Chondrocyte (in vitro differentiated cells): ENCODE data around the gene ARHGAP22. TPM values are rescaled to one million over a fixed set of nuclear protein-coding genes. Genes with fewer than 3 reads are reported as not detected.

ENCODE experiments used
- DNase-seq: peaks from one replicate; pipeline ENCODE4 v3.0.0; 2021; ENCODE audit warnings: mixed read lengths, low spot score
- H3K27ac Mint-ChIP-seq: one replicate; pipeline ENCODE4 v1.8.0; 2021; ENCODE audit warnings: mild to moderate bottlenecking, moderate library complexity, mixed read lengths; ENCODE audit not compliant: unreplicated experiment
- H3K27me3 Mint-ChIP-seq: 2 replicates; pipeline ENCODE4 v1.8.0; 2021; ENCODE audit warnings: low read depth, mixed read lengths
- H3K36me3 Mint-ChIP-seq: 2 replicates; pipeline ENCODE4 v1.8.0; 2021; ENCODE audit warnings: low read depth, mixed read lengths
- H3K4me1 Mint-ChIP-seq: 2 replicates; pipeline ENCODE4 v1.8.0; 2021; ENCODE audit warnings: low read depth, mild to moderate bottlenecking, mixed read lengths
- H3K4me3 Mint-ChIP-seq: one replicate; pipeline ENCODE4 v1.8.0; 2021; ENCODE audit warnings: mild to moderate bottlenecking, moderate library complexity, mixed read lengths; ENCODE audit not compliant: unreplicated experiment
- H3K9me3 Mint-ChIP-seq: 2 replicates; pipeline ENCODE4 v1.8.0; 2021; ENCODE audit warnings: low read depth, mixed read lengths
- total RNA-seq: library from RNA; stranded (reverse); gene quantifications from 3 replicates; pipeline ENCODE4 v1.2.1, GENCODE V29; 2021
- TF ChIP-seq, protein P1 (sequence below): fragments of 200-600 bp; sonication (generic); IDR thresholded peaks from 2 replicates; pipeline ENCODE4 v1.5.0; 2021; ENCODE audit warnings: antibody characterized with exemption, mild to moderate bottlenecking, moderate library complexity

ARHGAP22 gene
- total RNA-seq, 1 donor from 2014 or later, result 8.8 TPM

GRCh38 chr10:48595539-48595932 lies 9.3 kb downstream of the ARHGAP22 start:
- Mint-ChIP-seq H3K9me3 (no peaks in the 10 kb centered on the region), H3K4me1 (peaks cover 7% of the 10 kb centered on the region), H3K27me3 (no peaks in the 10 kb centered on the region), H3K27ac (no peak overlapping the region), H3K4me3 (no peak overlapping the region), H3K36me3 (no peaks in the 10 kb centered on the region)
- DNase-seq, result no peak
- TF ChIP-seq, protein P1, sequence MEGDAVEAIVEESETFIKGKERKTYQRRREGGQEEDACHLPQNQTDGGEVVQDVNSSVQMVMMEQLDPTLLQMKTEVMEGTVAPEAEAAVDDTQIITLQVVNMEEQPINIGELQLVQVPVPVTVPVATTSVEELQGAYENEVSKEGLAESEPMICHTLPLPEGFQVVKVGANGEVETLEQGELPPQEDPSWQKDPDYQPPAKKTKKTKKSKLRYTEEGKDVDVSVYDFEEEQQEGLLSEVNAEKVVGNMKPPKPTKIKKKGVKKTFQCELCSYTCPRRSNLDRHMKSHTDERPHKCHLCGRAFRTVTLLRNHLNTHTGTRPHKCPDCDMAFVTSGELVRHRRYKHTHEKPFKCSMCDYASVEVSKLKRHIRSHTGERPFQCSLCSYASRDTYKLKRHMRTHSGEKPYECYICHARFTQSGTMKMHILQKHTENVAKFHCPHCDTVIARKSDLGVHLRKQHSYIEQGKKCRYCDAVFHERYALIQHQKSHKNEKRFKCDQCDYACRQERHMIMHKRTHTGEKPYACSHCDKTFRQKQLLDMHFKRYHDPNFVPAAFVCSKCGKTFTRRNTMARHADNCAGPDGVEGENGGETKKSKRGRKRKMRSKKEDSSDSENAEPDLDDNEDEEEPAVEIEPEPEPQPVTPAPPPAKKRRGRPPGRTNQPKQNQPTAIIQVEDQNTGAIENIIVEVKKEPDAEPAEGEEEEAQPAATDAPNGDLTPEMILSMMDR, result no peak

GRCh38 chr10:48594803-48595538 lies 9.9 kb downstream of the ARHGAP22 start:
- no peaks in the 10 kb centered on the region for H3K27me3 Mint-ChIP-seq
- DNase-seq, result no peak
- H3K27ac Mint-ChIP-seq, result no peak overlapping the region
- no peaks in the 10 kb centered on the region for H3K9me3 Mint-ChIP-seq
- H3K36me3 Mint-ChIP-seq, result no peaks in the 10 kb centered on the region
- H3K4me3 Mint-ChIP-seq, result no peak overlapping the region
- TF ChIP-seq, protein P1, result no peak
- H3K4me1 Mint-ChIP-seq, result peaks cover 8% of the 10 kb centered on the region

GRCh38 chr10:48594371-48594770 lies 10.5 kb downstream of the ARHGAP22 start:
- Mint-ChIP-seq H3K4me1 (peaks cover 13% of the 10 kb centered on the region), H3K36me3 (no peaks in the 10 kb centered on the region), H3K4me3 (no peak overlapping the region), H3K9me3 (no peaks in the 10 kb centered on the region), H3K27me3 (no peaks in the 10 kb centered on the region), H3K27ac (no peak overlapping the region)
- TF ChIP-seq, protein P1, result no peak
- DNase-seq, result no peak

DNA sequence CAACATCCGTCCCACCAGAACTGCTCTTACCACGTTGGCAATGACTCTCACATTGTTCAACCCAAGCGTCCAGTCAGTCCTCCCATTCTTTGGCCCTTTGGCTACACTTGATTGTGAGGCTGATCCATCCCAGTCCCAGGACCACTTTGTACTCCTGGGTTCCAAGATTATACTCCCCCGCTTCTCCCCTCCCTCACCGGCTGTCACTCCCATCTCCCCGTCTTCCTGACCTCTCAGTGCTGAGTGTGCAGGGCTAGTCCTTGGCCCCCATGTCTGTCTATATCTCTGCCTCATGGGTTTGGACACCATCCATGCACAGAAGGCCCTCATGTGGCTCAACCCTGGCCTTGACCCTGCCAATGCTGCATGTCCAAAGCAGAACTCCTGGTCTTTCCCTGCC lies 12.5 kb downstream of the ARHGAP22 start:
- DNase-seq, result no peak
- H3K9me3 Mint-ChIP-seq, result no peaks in the 10 kb centered on the region
- H3K27me3 Mint-ChIP-seq, result no peaks in the 10 kb centered on the region
- H3K36me3 Mint-ChIP-seq, result no peaks in the 10 kb centered on the region
- TF ChIP-seq, protein P1, result no peak
- no peak overlapping the region for H3K27ac Mint-ChIP-seq
- peaks cover 18% of the 10 kb centered on the region for H3K4me1 Mint-ChIP-seq
- H3K4me3 Mint-ChIP-seq, result no peak overlapping the region

GRCh38 chr10:48590945-48591344 lies 13.9 kb downstream of the ARHGAP22 start:
- no peak overlapping the region for H3K27ac Mint-ChIP-seq
- peaks cover 18% of the 10 kb centered on the region for H3K4me1 Mint-ChIP-seq
- no peaks in the 10 kb centered on the region for H3K27me3 Mint-ChIP-seq
- no peak for DNase-seq
- peaks cover under 1% of the 10 kb centered on the region for H3K9me3 Mint-ChIP-seq
- no peak overlapping the region for H3K4me3 Mint-ChIP-seq
- H3K36me3 Mint-ChIP-seq, result no peaks in the 10 kb centered on the region
- TF ChIP-seq, protein P1, result no peak
